ENCODE results near the gene TNRC6C.

DNA sequence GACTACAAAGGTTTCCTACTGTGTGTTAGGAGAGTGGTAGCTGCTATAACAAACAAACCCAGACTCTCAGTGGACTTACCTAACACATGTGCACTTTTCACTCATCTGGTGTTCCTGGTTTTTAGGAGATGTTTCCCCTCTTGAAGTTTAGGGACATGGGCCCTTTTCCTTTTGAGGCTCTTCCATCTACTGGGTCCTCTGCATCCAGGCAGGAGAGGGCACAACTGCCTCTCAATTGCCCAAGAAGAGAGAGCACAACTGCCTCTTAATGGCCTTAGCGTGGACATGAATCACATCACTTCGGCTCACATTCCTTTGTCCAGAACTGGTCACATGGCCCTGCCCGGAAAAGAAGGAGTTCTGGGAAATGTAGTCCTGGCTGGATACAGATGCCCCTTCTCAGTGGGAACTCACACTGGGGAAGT is 9.8 kb upstream of the TNRC6C start:
- TF ChIP-seq, protein P1, sequence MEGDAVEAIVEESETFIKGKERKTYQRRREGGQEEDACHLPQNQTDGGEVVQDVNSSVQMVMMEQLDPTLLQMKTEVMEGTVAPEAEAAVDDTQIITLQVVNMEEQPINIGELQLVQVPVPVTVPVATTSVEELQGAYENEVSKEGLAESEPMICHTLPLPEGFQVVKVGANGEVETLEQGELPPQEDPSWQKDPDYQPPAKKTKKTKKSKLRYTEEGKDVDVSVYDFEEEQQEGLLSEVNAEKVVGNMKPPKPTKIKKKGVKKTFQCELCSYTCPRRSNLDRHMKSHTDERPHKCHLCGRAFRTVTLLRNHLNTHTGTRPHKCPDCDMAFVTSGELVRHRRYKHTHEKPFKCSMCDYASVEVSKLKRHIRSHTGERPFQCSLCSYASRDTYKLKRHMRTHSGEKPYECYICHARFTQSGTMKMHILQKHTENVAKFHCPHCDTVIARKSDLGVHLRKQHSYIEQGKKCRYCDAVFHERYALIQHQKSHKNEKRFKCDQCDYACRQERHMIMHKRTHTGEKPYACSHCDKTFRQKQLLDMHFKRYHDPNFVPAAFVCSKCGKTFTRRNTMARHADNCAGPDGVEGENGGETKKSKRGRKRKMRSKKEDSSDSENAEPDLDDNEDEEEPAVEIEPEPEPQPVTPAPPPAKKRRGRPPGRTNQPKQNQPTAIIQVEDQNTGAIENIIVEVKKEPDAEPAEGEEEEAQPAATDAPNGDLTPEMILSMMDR (IDR thresholded peaks at IDR 0.05): no peak
- TF ChIP-seq POLR2A (IDR thresholded peaks at IDR 0.05): no peak
